Activated CD4-positive, alpha-beta T cell treated with anti-CD3 and anti-CD28 coated beads for 24 hours (primary cell): ENCODE measurements around the gene ZFAND3.

Experiments used
- DNase-seq, 2 donors: peaks; one replicate each; pipeline ENCODE4 v3.0.0-alpha.2; 2020; ENCODE audit warnings: low read depth in 2 of 2

ZFAND3 gene

DNA sequence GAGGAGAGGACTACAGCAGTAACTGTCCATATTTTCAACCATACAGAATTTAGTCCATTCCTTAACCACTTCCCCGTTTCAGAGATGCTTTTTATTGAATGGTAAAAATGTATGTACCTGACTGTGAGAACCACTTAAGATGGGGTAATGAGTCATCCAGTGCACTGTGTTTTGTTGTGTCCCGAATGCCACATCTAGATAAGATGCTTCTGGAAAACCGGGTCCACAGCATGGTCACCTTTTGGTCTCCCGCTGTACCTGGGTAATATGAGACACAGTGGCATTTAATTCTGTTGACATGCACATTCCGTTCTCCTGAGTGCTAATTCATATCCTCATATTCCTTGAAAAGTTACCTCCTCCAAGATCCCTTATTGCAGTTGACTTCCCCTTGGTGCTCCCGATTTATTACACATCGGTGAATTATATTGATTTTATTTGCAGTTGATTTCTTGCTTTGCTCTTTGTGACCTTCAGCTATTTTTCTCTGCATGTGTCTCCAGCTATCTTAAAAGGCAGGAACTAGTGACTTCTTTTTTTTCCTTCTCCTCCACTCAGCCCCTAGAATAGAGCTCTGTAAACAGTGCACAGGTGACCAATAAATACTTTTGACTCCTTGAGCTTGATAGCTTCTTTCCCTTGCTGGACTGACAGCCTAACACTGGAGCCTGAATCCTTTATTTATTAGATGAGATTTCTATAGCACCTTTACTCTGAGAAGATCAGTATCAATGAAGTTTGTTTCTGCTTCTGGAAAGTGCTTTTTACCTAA lies 314.6 kb downstream of the ZFAND3 start:
- no peak for DNase-seq

GRCh38 chr6:38134704-38135088 lies 315.2 kb downstream of the ZFAND3 start:
- no peak for DNase-seq

GRCh38 chr6:38136547-38136946 lies 317.0 kb downstream of the ZFAND3 start:
- DNase-seq = no peak

DNA sequence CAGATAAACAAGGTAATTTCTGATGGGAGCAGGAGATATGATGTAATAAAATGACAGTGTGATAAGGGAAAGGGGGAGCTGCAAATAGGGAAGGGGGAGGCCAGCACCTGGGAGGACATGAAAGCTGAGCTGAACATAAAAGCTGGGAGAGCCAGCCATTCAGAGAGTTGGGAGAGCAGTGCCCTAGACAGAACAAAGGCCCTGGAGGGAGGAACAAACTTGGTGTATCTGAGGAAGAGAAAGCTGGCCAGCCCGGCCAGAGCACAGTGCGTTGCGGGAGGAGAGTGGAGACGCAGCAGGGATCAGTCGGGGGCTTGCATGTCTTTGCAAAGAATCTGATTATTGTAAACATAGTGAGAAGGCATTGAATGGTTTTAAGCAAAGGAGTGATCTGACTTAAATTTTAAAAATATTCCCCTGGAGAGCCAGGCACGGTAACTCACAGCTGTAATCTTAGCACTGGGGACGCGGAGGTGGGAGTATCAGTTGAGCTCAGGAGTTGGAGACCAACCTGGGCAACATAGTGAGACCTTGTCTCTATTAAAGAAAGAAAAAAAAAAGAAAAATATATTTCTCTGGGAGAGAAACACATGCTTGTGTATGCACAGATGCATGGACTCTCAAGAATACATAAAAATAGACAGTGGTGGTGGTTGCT lies 318.2 kb downstream of the ZFAND3 start:
- no peak for DNase-seq

DNA sequence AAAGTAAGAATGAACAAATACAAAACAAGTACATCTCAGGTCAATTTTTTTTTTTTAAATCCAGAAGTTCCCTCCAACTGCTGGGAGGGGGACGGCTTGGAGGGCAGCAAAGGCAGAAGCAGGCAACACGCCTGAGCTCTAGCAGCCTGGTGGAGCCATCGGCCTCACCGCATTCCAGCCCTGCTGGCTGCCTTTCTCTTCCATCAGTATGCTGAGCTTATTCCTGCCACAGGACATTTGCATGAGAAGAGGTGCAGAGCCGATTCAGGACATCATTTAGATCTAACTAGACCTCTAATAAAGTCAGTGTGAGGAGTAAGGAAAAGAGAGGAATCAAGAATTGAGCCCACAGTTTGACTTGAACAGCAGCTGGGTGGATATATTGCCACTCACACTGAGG lies 318.8 kb downstream of the ZFAND3 start:
- DNase-seq = no peak

DNA sequence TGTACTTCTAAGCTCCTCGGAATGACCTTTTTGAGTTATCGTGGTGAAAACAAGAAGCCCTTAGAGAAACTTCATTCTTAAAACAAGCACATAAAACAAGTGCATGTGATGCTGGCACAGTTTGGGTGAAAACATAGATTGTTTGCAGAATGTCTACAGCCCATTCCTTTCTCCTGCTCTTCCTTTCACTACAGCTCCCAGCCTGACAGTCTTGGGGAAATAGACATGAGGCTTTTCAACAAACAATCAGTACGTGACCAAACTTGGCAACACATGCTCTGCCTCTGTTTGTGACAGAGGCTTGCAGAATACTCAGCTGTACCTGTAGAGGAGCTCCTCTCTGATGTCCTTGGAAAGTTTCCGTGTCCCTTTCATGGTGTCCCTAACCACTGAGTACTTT lies 321.6 kb downstream of the ZFAND3 start:
- DNase-seq = no peak

DNA sequence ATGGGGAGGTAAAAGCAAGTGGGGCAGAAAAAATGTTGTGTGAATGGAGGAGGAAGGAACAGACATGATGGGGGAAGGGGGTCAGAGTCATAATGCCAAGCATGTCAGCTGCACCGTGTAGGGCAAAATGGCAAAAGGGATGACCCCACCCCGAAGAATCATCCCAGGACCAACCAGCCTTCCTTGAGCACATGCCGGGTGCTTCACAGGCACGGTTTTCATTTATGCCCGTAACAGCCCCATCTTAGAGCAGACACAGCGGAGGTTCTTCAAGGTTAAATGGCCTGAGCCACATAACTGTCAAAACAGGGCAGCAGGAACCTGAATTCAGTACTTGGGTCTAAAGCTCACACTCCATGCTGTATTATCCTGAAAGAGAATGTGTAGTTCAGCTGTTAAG lies 322.2 kb downstream of the ZFAND3 start:
- DNase-seq = no peak

- no peak for DNase-seq
These were observed 322.8 kb downstream of the ZFAND3 start for GRCh38 chr6:38142178-38142902.

GRCh38 chr6:38143191-38144150 lies 323.9 kb downstream of the ZFAND3 start:
- DNase-seq = no peak

DNA sequence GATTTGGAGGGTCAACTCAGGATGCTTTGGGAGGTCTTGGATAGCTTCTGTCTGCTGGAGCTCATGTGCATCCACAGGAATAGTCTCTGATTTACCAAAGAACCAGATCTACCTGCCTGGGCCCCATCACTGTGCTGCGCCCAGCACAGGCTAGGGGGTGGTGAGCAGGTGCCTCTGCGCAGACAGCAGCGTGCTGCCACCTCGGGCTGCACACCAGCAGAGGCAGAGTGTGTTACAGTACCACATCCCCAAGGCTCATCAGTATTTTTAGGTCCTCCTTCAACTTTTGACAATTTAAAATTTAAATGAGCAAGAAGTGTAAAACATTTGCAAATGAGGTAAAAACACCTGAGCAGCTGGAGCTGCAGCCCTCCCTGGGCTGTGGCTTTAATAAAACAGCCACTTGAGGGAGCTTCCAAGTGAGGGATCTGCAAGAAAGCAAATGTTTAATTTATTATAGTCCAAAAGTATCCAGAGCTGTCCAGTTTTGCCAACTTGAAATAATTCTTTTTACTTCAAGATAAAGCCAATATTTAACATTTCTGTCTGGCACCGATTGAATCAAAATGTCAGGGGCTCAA lies 324.9 kb downstream of the ZFAND3 start:
- DNase-seq = no peak

- no peak for DNase-seq
These were observed 326.6 kb downstream of the ZFAND3 start for GRCh38 chr6:38146021-38146733.

DNA sequence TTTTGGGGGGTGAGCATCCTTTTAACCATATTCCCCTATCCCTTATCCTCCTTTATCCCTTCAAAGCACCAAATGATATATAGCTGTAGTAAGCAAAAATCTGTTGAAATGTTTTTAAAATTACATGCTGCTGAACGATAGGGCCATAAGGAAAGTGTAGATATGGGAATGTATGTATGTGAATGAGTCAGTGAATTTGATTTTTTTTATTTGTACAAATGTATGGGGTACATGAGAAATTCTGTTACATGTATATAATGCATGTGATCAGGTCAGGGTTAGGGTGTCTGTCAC lies 327.2 kb downstream of the ZFAND3 start:
- DNase-seq = no peak

DNA sequence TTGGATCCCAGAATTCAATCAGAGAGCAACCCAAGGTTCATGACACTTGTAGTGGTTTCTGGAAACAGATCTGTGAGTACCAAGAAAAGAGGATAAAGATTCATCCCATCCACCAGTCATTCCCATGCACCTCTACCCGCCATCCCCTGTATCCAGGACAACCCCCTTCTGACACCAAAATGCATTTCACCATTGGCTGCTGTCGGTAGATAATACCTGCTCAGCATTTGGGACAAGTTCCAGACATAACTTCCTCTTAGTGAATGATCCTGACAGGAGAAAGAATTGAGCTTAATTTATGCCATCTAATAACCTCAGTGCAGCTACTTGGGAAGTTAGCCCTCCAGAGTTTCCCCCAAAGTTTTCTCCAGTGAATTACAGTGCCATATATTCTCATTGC lies 329.1 kb downstream of the ZFAND3 start:
- no peak for DNase-seq

DNA sequence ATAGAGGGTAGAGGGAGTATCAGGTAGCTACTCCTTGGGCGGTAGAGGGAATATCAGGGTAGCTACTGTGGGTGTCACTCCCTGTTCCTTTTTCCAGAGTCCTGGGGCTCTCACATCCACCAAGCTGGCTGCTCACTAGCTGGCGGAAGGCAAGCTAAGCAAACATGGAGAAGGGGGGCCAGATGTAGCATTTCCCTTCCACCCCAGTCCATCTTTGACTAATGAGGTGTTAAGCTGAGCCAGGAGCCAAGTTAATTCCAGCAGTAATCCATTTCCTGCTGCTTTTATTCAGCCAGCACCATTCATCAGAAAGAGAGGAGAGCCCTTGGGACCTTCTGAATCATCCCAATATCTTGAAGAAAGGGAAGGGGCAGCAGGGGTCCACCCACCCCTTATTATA lies 330.0 kb downstream of the ZFAND3 start:
- DNase-seq = no peak

- DNase-seq = no peak
These were observed 330.5 kb downstream of the ZFAND3 start for GRCh38 chr6:38150021-38150420.

GRCh38 chr6:38150681-38151296 lies 331.3 kb downstream of the ZFAND3 start:
- no peak for DNase-seq

GRCh38 chr6:38151580-38152500 lies 332.3 kb downstream of the ZFAND3 start:
- no peak for DNase-seq

- no peak for DNase-seq
These were observed 333.1 kb downstream of the ZFAND3 start for GRCh38 chr6:38152620-38153019.

DNA sequence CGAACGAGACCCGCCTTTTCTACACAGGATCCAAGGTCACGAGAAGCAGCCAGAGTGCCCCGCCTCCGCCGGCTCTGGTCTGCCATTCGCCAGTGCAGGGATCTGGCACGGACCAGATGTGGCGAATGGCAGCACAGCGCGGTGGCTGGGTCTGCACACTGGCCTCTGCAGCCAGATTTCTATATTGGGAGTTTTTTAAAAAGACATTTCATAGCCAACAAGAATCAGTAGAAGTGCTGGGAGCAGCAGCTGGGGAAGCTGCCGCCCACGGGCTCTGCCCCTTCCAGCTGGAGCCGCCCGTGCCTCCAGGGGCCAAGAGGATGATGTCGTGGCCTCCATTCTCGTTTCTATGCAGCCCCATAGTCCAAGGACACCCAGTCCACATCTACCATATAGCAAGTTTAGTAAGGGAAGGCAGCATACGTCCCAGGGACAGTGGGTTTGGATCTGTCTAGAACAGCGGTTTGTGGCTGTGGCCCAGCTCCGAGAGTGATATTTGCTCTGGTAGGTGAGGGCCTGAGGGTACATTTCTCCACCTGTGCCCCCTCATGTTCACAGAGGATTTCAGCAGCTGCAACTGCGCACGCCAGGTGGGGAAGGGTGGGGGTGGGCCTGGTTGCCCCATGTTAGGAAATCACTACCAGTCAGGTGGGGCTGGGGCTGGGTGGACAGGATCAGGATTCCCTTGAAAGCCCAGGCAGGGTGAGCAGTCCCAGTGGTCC lies 333.7 kb downstream of the ZFAND3 start:
- no peak for DNase-seq
